A549 (cell line): ENCODE data around the gene ZNF541. TPM values are rescaled to one million over a fixed set of nuclear protein-coding genes. Genes with fewer than 3 reads are reported as not detected.

Source experiments
- ATAC-seq, 2 experiments: fragments of 200-7000 bp in 1 of 2; fragments of >200 bp in 1 of 2; cut with Nextera tagmentation in 1 of 2; cut with Tn5 transposase in 1 of 2; 3 replicates each; pipeline versions ENCODE4 v1.8.0 to v1.9.1; 2018 to 2020; ENCODE audit warnings: mild to moderate bottlenecking in 1 of 2, moderate library complexity in 1 of 2
- CTCF ChIA-PET: fragments of 300-600 bp; sonication (Branson Sonifier 250); formaldehyde crosslinking; extraction: SDS; loops from one replicate; lab custom pipeline; 2021; ENCODE audit warnings: antibody characterized with exemption, inconsistent platforms; lab: Yijun Ruan, JAX
- POLR2A ChIA-PET: fragments of 350-600 bp; formaldehyde crosslinking; extraction: SDS; loops from one replicate; lab custom pipeline; 2021; ENCODE audit warnings: antibody characterized with exemption, inconsistent platforms; lab: Yijun Ruan, JAX
- DNase-seq, 2 experiments: peaks; one replicate each; pipeline versions ENCODE4 v3.0.0 to v3.0.0-alpha.2; 2011 to 2016; ENCODE audit warnings: low read depth in 1 of 2, low spot score in 1 of 2
- FAIRE-seq: peaks from 2 replicates; lab custom pipeline; 2011; peaks lifted over from hg19 to GRCh38; lab: Jason Lieb, UNC
- H3K27ac ChIP-seq, 2 experiments: fragments of >200 bp; sonication (Bioruptor Twin); formaldehyde crosslinking; 3 replicates each; pipeline ENCODE4 v1.5.1; 2016 to 2017
- H3K4me1 ChIP-seq: fragments of >200 bp; sonication (Bioruptor Twin); formaldehyde crosslinking; 3 replicates; pipeline ENCODE4 v1.6.1; 2016
- H3K4me2 ChIP-seq: fragments of >200 bp; sonication (Bioruptor Twin); formaldehyde crosslinking; 3 replicates; pipeline ENCODE4 v1.6.1; 2016
- H3K4me3 ChIP-seq: fragments of >200 bp; sonication (Bioruptor Twin); formaldehyde crosslinking; 3 replicates; pipeline ENCODE4 v1.5.1; 2016
- H3K9me3 ChIP-seq: fragments of >200 bp; sonication (Bioruptor Twin); formaldehyde crosslinking; 3 replicates; pipeline ENCODE4 v1.6.1; 2016
- ATOH8 ChIP-seq: fragments of 250-450 bp; sonication (Bioruptor Pico); IDR thresholded peaks from 2 replicates; pipeline ENCODE4 v1.5.0; 2020; ENCODE audit warnings: low read depth, mild to moderate bottlenecking, moderate library complexity
- BHLHE40 ChIP-seq: IDR thresholded peaks from 2 replicates; pipeline ENCODE4 v1.6.1; 2012; ENCODE audit warnings: low read depth, low read length, inconsistent platforms
- CBX2 ChIP-seq: fragments of 200-600 bp; sonication (generic); IDR thresholded peaks from 2 replicates; pipeline ENCODE4 v1.6.1; 2016; ENCODE audit warnings: low read depth, mild to moderate bottlenecking, borderline replicate concordance
- CBX8 ChIP-seq: fragments of 200-600 bp; sonication (generic); IDR thresholded peaks from 2 replicates; pipeline ENCODE4 v1.6.1; 2016
- CHD4 ChIP-seq: fragments of 200-600 bp; sonication (generic); IDR thresholded peaks from 2 replicates; pipeline ENCODE4 v1.6.1; 2016; ENCODE audit warnings: antibody characterized with exemption, mild to moderate bottlenecking, borderline replicate concordance
- EP300 ChIP-seq, 2 experiments: fragments of >200 bp; sonication (Bioruptor Twin); formaldehyde crosslinking; IDR thresholded peaks; 2 replicates in 1 of 2; 3 replicates in 1 of 2; pipeline ENCODE4 v1.6.1; 2016 to 2017
- FOSB ChIP-seq: fragments of 250-450 bp; sonication (Bioruptor Pico); IDR thresholded peaks from 2 replicates; pipeline ENCODE4 v1.5.0; 2020; ENCODE audit warnings: mild to moderate bottlenecking, moderate library complexity
- FOSL2 ChIP-seq, 2 experiments: fragments of 450-650 bp in 1 of 2; fragments of >200 bp in 1 of 2; sonication (Bioruptor Twin) in 1 of 2; formaldehyde crosslinking; IDR thresholded peaks; 2 replicates each; pipeline versions ENCODE4 v1.5.0 to v1.6.1; 2016 to 2020; ENCODE audit warnings: mild to moderate bottlenecking in 1 of 2, moderate library complexity in 1 of 2
- GATA3 ChIP-seq: IDR thresholded peaks from 2 replicates; pipeline ENCODE4 v1.6.1; 2012; ENCODE audit warnings: borderline replicate concordance
- HDAC2 ChIP-seq: fragments of 200-600 bp; sonication (generic); IDR thresholded peaks from 2 replicates; pipeline ENCODE4 v1.6.1; 2016
- HES2 ChIP-seq: fragments of >200 bp; sonication (Bioruptor Twin); formaldehyde crosslinking; IDR thresholded peaks from 2 replicates; pipeline ENCODE4 v1.6.1; 2016
- HOXA7 ChIP-seq: fragments of 250-450 bp; sonication (Bioruptor Pico); IDR thresholded peaks from 2 replicates; pipeline ENCODE4 v1.5.0; 2020; ENCODE audit warnings: mild to moderate bottlenecking, moderate library complexity
- JUN ChIP-seq, 2 experiments: fragments of >200 bp; sonication (Bioruptor Twin); formaldehyde crosslinking; IDR thresholded peaks; 2 replicates in 1 of 2; 3 replicates in 1 of 2; pipeline ENCODE4 v1.6.1; 2016 to 2017
- KDM1A ChIP-seq: fragments of 200-600 bp; sonication (generic); IDR thresholded peaks from 2 replicates; pipeline ENCODE4 v1.6.1; 2016; ENCODE audit warnings: low read depth, mild to moderate bottlenecking
- KDM5A ChIP-seq: fragments of 200-600 bp; sonication (generic); IDR thresholded peaks from 2 replicates; pipeline ENCODE4 v1.6.1; 2016; ENCODE audit warnings: antibody characterized with exemption, mild to moderate bottlenecking
- MAZ ChIP-seq: fragments of 150-350 bp; IDR thresholded peaks from 2 replicates; pipeline ENCODE4 v1.6.1; 2014; ENCODE audit warnings: antibody characterized with exemption, low read depth, low read length, borderline replicate concordance
- NPAS2 ChIP-seq: fragments of 250-450 bp; sonication (Bioruptor Pico); IDR thresholded peaks from 2 replicates; pipeline ENCODE4 v1.8.0; 2022; ENCODE audit warnings: mild to moderate bottlenecking, moderate library complexity, borderline replicate concordance
- NR3C1 ChIP-seq: fragments of >200 bp; sonication (Bioruptor Twin); formaldehyde crosslinking; IDR thresholded peaks from 3 replicates; pipeline ENCODE4 v1.6.1; 2017
- PBX3 ChIP-seq: IDR thresholded peaks from 2 replicates; pipeline ENCODE4 v1.6.1; 2012
- RAD21 ChIP-seq, 2 experiments: fragments of >200 bp in 1 of 2; sonication (Bioruptor Twin) in 1 of 2; formaldehyde crosslinking in 1 of 2; IDR thresholded peaks in 1 of 2; conservative IDR thresholded peaks in 1 of 2; 2 replicates in 1 of 2; 3 replicates in 1 of 2; pipeline ENCODE4 v1.6.1; 2012 to 2018; ENCODE audit warnings: inconsistent platforms in 1 of 2
- RNF2 ChIP-seq: fragments of 200-600 bp; sonication (generic); IDR thresholded peaks from 2 replicates; pipeline ENCODE4 v1.6.1; 2016; ENCODE audit warnings: low read depth, mild to moderate bottlenecking, antibody characterized with exemption, moderate library complexity, borderline replicate concordance
- SREBF2 ChIP-seq: fragments of 450-650 bp; IDR thresholded peaks from 2 replicates; pipeline ENCODE4 v1.6.1; 2014; ENCODE audit warnings: mild to moderate bottlenecking, moderate library complexity
- TFCP2L1 ChIP-seq: fragments of 250-450 bp; sonication (Bioruptor Pico); IDR thresholded peaks from 2 replicates; pipeline ENCODE4 v1.5.0; 2021; ENCODE audit warnings: mild to moderate bottlenecking
- TP53 ChIP-seq: fragments of 250-450 bp; sonication (Bioruptor Pico); IDR thresholded peaks from 2 replicates; pipeline ENCODE4 v1.5.0; 2021; ENCODE audit warnings: mild to moderate bottlenecking, moderate library complexity
- ZFP36 ChIP-seq: fragments of 450-650 bp; IDR thresholded peaks from 2 replicates; pipeline ENCODE4 v1.6.1; 2014; ENCODE audit warnings: borderline replicate concordance; ENCODE audit not compliant: partially characterized antibody
- ZNF302 ChIP-seq: fragments of 250-450 bp; sonication (Bioruptor Pico); IDR thresholded peaks from 2 replicates; pipeline ENCODE4 v1.9.0; 2021; ENCODE audit warnings: inconsistent platforms, mild to moderate bottlenecking, moderate library complexity
- ZSCAN20 ChIP-seq: fragments of 250-450 bp; sonication (Bioruptor Pico); IDR thresholded peaks from 2 replicates; pipeline ENCODE4 v1.8.0; 2022; ENCODE audit warnings: mild to moderate bottlenecking, moderate library complexity
- WGBS: methylation state at CpG from one replicate; pipeline ENCODE4 v1.1.6; 2017; ENCODE audit errors: missing lambda C conversion rate; 5-methylcytosine and 5-hydroxymethylcytosine counted together
- polyA plus RNA-seq, 4 experiments: library from polyadenylated mRNA; depleted of rRNA in 3 of 4; stranded (reverse); fragments of >200 nt; fragmentation: RNase III in 1 of 4; extraction: RNeasy Plus Mini Kit Qiagen cat#74134 plus additional on column Dnase treatment in 1 of 4; gene quantifications; 2 replicates in 3 of 4; 3 replicates in 1 of 4; pipeline ENCODE4 v1.2.3, GENCODE V29; 2011 to 2017

The ZNF541 gene
- polyA plus RNA-seq, 2 of the 4 experiments (the other 2 are of a cell fraction) = not detected

GRCh38 chr19:47603706-47604565 is 31.0 kb upstream of the ZNF541 start:
- Histone ChIP-seq H3K4me1 (peaks cover 12% of the 10 kb centered on the region), H3K9me3 (no peaks in the 10 kb centered on the region), H3K4me2 (no peak overlapping the region), H3K4me3 (no peak overlapping the region), H3K27ac (no peak overlapping the region)
- no peak for ATAC-seq
- no peak for TF ChIP-seq ZSCAN20
- ChIA-PET POLR2A (no interaction called here), CTCF (interaction anchor here (0.6 to 4.5 kb wide), 7 partner anchors 8 to 411 kb away, joined by 3 to 27 read pairs (median 3); partner anchors contain the start of genes KPTN and NAPA)
- peak; percentile 7 for FAIRE-seq
- DNase-seq = no peak
- WGBS = 52% methylated on average over 13 of the region's 13 CpGs

GRCh38 chr19:47601180-47601904 is 28.4 kb upstream of the ZNF541 start:
- H3K4me2 ChIP-seq = peak overlapping the region; percentile 82
- 63% methylated on average over 17 of the region's 17 CpGs for WGBS
- TF ChIP-seq ATOH8 (CRISPR knock-in tag) (no peak), ZSCAN20 (no peak), HOXA7 (CRISPR knock-in tag) (no peak), RAD21 (conservative IDR thresholded peaks at IDR 0.05 in 1 of 2, IDR thresholded peaks at IDR 0.05 in 1 of 2) (no peak), EP300 (IDR thresholded peaks at IDR 0.05) (no peak), RNF2 (no peak), CBX2 (no peak), ZFP36 (no peak), ZNF302 (no peak), NR3C1 (no peak), FOSB (CRISPR knock-in tag) (no peak), CBX8 (no peak), HDAC2 (no peak), FOSL2 (IDR thresholded peaks at IDR 0.05) (no peak), FOSL2 (CRISPR knock-in tag; IDR thresholded peaks at IDR 0.05) (no peak), TP53 (CRISPR knock-in tag) (no peak), KDM1A (no peak), NPAS2 (CRISPR knock-in tag) (no peak)
- TF ChIP-seq, all 56 proteins: peak for 0
- POLR2A ChIA-PET = interaction anchor here (0.6 to 2.0 kb wide), 7 partner anchors 9 to 118 kb away, joined by 3 to 13 read pairs (median 4); partner anchors contain the start of genes KPTN and NAPA
- DNase-seq = no peak
- Histone ChIP-seq H3K4me1 (peaks cover 20% of the 10 kb centered on the region), H3K9me3 (no peaks in the 10 kb centered on the region), H3K4me3 (peak overlapping the region; percentile 64), H3K27ac (peak overlapping the region; percentile 82 to 89)
- no peak for FAIRE-seq
- CTCF ChIA-PET = interaction anchor here (0.6 to 6.8 kb wide), 6 partner anchors 10 to 165 kb away, joined by 3 to 40 read pairs (median 14); partner anchors contain the start of genes KPTN and NAPA
- ATAC-seq = no peak

GRCh38 chr19:47600246-47601179 is 27.6 kb upstream of the ZNF541 start:
- peak overlapping the region; percentile 87 for H3K4me2 ChIP-seq
- peak; percentile 90 to 93 for ATAC-seq
- 4% methylated on average over 51 of the region's 77 CpGs for WGBS
- CTCF ChIA-PET = interaction anchor here (0.6 to 6.8 kb wide), 14 partner anchors 8 to 251 kb away, joined by 3 to 40 read pairs (median 3); partner anchors contain the start of genes BICRA, DHX34, KPTN and NAPA
- POLR2A ChIA-PET = interaction anchor here (0.5 to 2.0 kb wide), 13 partner anchors 8 to 130 kb away, joined by 3 to 13 read pairs (median 3); partner anchors contain the start of genes BICRA, KPTN and NAPA
- no peak for FAIRE-seq
- peaks cover 19% of the 10 kb centered on the region for H3K4me1 ChIP-seq
- H3K27ac ChIP-seq = peak overlapping the region; percentile 82 to 89
- DNase-seq = peak; percentile 99 to 100
- no peaks in the 10 kb centered on the region for H3K9me3 ChIP-seq
- H3K4me3 ChIP-seq = peak overlapping the region; percentile 64
- TF ChIP-seq HES2 (no peak), ZSCAN20 (no peak), GATA3 (no peak), NPAS2 (CRISPR knock-in tag) (no peak), TFCP2L1 (CRISPR knock-in tag) (0 out of 2 replicates have a peak, but pooled peaks have one; percentile 15), MAZ (peak; percentile 18; the same call in 1 of the 2 replicates), HDAC2 (no peak), TP53 (CRISPR knock-in tag) (no peak), BHLHE40 (no peak), KDM5A (no peak), RAD21 (conservative IDR thresholded peaks at IDR 0.05 in 1 of 2, IDR thresholded peaks at IDR 0.05 in 1 of 2) (peak in 1 of 2 experiments; percentile 22; a peak in 3 of 5 replicates), PBX3 (no peak; the same call in 1 of the 2 replicates), SREBF2 (no peak), CHD4 (no peak), HOXA7 (CRISPR knock-in tag) (no peak), JUN (IDR thresholded peaks at IDR 0.05) (peak; percentile 77 to 96; a peak in 4 of 5 replicates)
